GM19099 (cell line): ENCODE data around the gene CCR3.

Source experiments
- POLR2A ChIP-seq: IDR thresholded peaks from 3 replicates; pipeline ENCODE4 v1.6.1; 2011; ENCODE audit warnings: low read depth; ENCODE audit not compliant: insufficient read length; ENCODE audit errors: extremely low read depth

The CCR3 gene

GRCh38 chr3:46278816-46279672 is 36.8 kb downstream of the CCR3 start:
- TF ChIP-seq POLR2A: no peak

- TF ChIP-seq POLR2A: no peak
Observed at GRCh38 chr3:46280105-46280797, 38.0 kb downstream of the CCR3 start.

- TF ChIP-seq POLR2A: no peak
Observed at GRCh38 chr3:46281551-46281950, 39.3 kb downstream of the CCR3 start.

- TF ChIP-seq POLR2A: no peak
Observed at GRCh38 chr3:46282041-46282440, 39.8 kb downstream of the CCR3 start.

- no peak for TF ChIP-seq POLR2A
Observed at GRCh38 chr3:46282696-46283095, 40.4 kb downstream of the CCR3 start.

- TF ChIP-seq POLR2A: no peak
Observed at GRCh38 chr3:46283881-46284450, 41.7 kb downstream of the CCR3 start.

GRCh38 chr3:46284981-46285683 is 42.9 kb downstream of the CCR3 start:
- no peak for TF ChIP-seq POLR2A

GRCh38 chr3:46285931-46286619 is 43.8 kb downstream of the CCR3 start:
- TF ChIP-seq POLR2A: no peak

GRCh38 chr3:46286947-46287565 is 44.8 kb downstream of the CCR3 start:
- no peak for TF ChIP-seq POLR2A

- no peak for TF ChIP-seq POLR2A
Observed at GRCh38 chr3:46289551-46289950, 47.3 kb downstream of the CCR3 start.

- no peak for TF ChIP-seq POLR2A
Observed at GRCh38 chr3:46289966-46290365, 47.7 kb downstream of the CCR3 start.

GRCh38 chr3:46291046-46291445 is 48.8 kb downstream of the CCR3 start:
- TF ChIP-seq POLR2A: no peak

GRCh38 chr3:46293035-46293724 is 50.9 kb downstream of the CCR3 start:
- TF ChIP-seq POLR2A: no peak
